HG03457 (cell line): Measurements from ENCODE around the gene OCRL.

ENCODE experiments used
- ATAC-seq: cut with Tn5 transposase; IDR thresholded peaks from one replicate; pipeline ENCODE4 v1.9.1; 2021; ENCODE audit warnings: moderate number of reproducible peaks; ENCODE audit not compliant: unreplicated experiment

Gene OCRL

DNA sequence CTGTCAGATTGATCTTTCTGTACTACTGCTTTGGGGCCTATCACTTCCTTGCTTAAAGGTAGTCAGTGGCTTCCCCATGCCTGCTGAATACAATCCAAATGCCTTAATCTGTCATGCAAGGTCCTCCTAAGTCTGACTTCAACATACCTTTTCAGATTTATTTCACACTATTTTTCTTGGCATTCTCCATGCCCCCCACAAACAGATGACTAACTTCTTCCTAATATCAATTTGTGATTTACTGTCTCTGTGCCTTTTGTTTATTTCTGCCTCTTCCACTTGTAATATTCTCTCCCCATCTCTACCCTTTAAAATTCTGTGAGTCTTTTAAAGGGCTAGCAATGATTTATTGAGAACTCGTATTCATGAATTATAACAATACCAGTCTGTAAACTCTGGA, 41.8 kb downstream of the OCRL start:
- ATAC-seq = no peak

- no peak for ATAC-seq
Observed at GRCh38 chrX:129585167-129585566, 45.1 kb downstream of the OCRL start.

DNA sequence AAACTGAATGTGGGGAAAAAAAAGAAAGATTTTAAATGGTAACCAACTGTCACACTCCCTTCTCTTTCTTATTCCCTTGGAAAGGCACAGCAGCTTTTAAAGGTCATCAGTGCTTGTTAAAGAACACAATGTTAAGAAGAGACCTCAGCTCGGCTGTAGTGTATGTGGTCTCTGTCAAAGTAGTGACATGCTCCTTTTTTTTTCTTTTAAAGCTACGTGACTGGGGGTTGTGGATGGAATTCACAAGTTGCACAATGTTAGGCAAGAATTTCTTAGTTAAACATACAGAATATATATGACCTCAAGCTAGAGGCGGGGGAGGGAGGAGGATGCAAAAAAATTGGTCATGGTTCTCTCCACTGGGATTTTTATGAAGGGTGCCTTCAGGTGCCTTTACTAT, 45.6 kb downstream of the OCRL start:
- ATAC-seq = no peak

- ATAC-seq = no peak
Observed at GRCh38 chrX:129586446-129586845, 46.4 kb downstream of the OCRL start.

DNA sequence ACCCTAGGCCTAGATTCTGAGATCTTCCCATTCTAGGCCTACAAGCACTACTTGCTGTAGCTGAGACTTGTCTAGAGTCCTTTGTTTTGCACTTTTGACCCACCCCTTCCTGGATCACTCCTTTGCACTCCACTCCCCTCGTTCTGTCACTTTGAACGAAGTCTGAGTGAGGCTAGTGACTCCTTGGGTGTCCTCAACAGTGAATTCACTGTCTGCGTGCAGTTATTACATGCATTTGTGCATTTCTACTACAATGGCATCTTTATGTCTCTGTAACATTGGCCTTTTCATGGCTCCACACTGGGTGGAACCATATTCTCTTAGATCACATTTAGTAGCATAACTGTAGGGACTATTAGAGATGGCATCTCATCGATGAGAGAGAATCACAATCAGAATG, 50.5 kb downstream of the OCRL start:
- ATAC-seq = no peak

DNA sequence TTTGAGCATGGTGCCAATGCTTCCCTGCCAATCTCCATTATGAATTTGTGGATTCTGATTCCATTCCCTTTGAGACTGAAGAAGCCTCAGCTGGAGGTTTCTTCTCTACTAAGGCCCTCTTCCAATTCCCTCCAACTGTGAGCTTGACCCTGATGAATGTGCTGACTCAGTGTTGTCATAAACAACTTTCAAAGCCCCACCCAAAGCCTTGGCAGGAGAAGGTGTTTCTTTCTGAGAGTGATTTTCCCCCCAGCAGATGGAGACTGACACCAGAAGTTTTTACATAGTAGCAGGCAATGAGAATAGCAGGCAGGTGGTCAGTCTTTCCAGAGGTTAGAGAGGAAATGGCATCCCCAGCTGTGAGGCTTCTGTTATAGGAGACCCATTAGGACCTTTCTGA, 53.1 kb downstream of the OCRL start:
- no peak for ATAC-seq

- no peak for ATAC-seq
Observed at GRCh38 chrX:129594781-129595180, 54.7 kb downstream of the OCRL start.

GRCh38 chrX:129596077-129596476, 56.0 kb downstream of the OCRL start:
- ATAC-seq = no peak

- ATAC-seq = no peak
Observed at GRCh38 chrX:129597905-129598304, 57.8 kb downstream of the OCRL start.

DNA sequence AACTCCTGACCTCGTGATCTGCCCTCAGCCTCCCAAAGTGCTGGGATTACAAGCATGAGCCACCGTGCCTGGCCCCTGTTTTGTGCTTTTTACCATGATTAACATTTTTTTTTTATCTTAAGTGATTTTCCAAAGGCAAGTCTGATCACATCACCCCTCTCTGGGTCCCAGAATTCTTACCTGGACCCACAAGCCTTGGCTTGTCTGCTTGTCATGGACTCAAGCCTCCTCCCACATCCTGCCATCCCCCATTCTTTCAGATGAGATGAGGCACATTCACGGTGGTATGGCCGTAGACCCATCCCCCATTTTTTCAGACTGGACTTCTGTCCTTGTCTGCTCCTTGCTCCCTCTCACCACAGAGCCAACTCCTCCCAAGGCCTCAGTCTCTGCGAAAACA, 59.4 kb downstream of the OCRL start:
- ATAC-seq = no peak

DNA sequence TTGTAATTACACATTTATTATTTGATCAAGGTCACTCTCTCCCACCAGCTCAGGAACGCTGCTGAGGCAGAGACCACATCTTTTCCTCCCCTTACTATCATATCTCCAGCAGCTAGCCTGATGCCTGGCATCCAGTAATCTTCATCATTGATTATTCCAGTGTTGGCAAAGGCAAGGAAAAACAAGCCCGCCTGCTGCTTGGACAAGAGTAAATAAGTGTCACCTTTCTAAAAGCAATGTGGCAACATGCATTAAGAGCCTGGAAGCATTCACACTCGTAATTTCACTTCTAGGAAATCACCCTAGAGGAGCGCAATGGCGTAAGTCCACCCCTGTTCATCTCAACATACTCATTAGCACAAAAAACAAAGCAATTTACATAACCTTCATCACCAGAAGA, 59.9 kb downstream of the OCRL start:
- ATAC-seq = no peak

DNA sequence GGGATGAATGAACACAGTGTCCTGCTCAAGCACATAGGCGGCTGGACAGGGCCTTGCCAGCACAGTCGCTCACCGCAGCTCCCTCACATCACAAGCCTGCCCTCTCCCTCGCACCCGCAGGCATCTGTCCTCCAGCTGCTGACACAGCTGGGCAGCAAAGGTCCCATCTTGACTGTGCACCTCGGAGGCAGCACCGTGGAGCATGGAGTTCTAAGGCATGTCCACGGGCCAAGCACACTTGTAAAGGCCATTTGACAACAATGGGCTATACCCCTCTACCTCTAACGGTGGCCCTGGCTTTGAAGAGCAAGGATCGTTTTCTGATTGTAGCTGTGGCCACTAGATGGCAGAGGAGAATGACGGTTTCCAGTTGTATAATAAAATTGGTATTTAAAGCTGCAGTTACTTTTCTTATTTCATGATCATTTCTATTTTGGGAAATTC, 60.9 kb downstream of the OCRL start:
- no peak for ATAC-seq

DNA sequence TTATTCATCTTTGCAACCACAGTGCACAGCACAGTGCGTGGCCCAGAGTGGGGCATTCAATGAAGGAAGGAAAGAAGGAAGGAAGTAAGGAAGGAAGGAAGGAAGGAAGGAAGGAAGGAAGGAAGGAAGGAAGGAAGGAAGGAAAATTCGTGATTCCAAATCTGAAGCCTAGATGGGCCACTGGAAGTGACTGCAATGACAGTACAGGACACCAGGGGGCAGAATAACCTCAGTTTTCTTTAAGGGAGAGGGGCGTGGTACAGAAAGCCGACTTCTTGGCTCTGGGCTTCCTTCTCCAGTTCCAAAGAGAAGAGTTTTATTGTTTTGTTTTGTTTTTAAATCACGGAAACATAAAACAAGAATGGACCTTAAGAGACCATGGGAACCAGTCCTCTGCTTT, 66.9 kb downstream of the OCRL start:
- no peak for ATAC-seq

GRCh38 chrX:129608496-129608895, 68.4 kb downstream of the OCRL start:
- ATAC-seq = no peak

GRCh38 chrX:129609395-129609794, 69.3 kb downstream of the OCRL start:
- ATAC-seq = no peak

DNA sequence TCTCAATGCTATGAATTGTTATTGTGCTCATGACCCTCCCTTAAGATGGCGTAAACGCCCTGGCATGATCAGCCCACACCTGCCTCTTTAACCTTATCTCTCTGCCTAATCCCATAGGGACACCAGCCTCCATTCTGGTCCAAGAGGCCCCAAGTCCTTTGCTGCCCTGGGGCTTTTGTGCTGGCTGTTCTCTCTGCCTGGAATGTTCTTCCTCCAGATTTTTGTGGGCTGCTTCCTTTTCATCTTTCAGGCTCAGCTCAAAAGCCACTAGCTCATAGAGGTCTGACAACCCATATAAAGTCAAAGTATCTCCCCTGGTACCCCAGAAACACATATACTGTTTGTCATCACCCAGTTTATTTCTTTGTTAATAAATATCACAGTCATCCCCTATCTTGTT, 72.3 kb downstream of the OCRL start:
- ATAC-seq = no peak

DNA sequence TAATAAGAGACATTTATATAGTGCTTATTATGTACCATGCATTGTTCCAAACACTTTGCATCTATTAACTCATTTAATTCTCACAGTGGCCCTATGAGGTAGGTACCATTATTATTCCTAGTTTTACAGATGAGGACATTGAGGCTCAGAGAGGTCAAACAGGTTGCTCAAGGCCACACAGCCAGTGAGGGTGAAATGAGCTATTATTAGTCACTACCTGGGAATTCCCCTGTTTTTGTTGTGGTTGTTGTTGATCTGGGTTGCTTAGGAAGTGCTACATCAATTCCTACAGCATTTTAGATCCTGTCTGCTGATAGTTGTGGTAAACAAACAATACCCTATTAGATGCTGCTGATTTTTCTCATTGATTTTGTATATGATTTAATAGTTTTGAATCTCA, 73.5 kb downstream of the OCRL start:
- no peak for ATAC-seq

DNA sequence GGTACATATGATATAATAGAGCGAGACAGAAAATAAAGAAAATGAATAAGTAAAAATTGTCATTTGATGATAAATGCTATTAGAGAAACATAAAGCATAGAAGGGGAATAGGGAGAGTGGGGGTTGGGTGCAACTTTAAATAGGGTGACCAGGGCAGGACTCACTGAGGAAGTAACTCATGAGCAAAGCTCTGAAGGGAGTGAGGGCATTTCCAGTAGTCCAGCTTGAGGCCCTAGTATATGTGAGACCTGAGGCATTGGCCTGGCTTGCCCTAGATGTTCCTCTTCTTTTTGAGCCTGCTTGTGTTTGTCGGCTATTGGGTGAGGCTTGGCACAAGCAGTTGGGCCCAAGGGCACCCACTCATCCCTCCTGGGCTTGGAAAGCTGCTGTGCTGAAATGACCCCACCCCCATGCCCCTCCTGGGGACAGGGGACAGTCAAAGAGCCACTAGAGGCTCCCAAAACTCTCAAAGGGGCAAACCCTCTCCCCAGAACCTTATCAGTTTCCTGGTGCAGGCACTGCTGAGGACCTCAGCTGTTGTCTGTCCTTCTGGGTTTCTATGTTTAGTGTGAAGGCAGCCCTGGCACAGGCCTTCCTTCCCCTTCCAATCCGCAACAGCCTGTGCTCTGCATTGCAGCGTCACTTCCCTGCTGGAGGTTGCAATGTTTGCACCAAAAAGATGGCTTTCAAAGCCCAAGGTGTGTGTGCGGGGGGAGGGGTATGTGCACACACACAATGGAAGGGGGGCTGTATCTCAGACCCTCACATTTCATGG, 74.6 kb downstream of the OCRL start:
- ATAC-seq = no peak

DNA sequence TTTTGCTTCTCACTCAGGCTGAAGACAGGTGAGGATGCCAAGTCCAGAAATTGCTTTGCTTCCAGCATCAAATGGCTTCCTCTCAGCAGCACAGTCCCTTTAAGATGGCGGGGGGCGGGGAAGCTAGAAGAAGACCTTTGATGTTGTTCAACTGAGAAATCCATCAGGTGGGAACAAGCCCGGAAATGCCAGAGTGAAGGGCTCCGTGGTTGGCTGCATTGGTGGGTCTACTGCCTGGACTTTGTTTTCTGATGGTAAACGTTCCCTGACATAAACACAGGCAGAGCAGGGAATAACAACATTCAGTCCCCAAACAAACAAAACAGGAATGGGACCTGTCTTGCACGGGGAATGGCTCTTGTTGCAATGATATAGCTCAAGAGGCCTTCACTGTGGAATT, 77.4 kb downstream of the OCRL start:
- no peak for ATAC-seq

DNA sequence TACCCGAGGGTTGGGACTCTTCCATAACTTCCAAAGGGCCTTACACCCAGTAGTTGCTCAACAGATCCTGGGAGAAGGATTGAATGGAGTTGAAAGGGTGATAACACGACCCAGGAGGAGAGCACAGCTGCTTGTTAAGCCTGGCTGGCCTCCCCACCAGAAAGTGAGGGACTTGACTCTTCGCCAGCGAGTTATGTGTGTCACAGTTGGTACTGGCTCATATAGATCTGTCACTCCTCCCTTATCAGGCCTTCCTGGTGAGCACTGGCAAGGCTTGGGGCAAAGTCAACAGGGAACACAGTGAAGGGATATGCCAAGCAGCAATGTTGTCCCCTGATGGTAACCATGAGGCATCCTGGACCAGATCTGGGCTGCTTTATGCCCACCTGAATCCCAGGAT, 78.9 kb downstream of the OCRL start:
- ATAC-seq = no peak

DNA sequence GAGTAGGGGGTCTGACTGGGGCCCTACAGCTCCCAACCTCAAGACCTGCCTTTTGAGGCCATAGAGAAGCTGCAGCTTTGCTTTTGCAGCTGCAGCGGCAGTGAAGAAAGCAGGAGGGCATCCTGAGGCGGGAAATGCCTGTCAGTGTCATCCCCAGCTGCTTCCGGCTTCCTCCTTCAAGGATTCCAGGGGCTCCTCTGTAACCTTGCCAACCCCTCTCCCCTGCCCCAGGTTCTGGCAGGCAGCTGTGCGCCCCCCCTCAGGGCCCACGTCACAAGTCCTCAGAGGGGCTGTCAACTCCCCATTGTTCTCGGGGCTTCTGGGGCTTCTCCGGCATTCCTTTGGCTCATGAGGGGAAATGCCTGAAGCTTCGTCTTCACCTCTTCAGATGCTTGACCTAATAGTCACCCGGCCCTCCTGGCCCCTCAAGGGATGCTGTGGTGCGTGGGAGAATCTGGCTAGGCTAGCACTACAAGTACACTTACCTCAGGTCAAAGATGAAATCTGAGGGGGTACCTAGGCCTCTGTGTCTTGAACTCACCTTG, 82.8 kb downstream of the OCRL start:
- no peak for ATAC-seq

DNA sequence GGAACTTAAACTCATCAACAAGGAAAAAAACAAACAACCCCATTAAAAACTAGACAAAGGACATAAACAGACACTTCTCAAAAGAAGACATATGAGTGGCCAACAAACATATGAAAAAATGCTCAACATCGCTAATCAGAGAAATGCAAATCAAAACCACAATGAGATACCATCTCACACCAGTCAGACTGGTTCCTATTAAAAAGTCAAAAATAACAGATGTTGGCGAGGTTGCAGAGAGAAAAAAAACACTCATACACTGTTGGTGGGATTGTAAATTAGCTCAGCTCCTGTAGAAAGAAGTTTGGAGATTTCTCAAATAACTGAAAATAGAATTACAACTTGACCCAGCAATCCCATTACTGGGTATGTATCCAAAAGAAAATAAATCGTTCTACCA, 86.0 kb downstream of the OCRL start:
- no peak for ATAC-seq

- ATAC-seq = no peak
Observed at GRCh38 chrX:129629837-129630236, 89.8 kb downstream of the OCRL start.
